GM12878 (cell line): ENCODE data around the gene PDE6A. TPM values are rescaled to one million over a fixed set of nuclear protein-coding genes. Genes with fewer than 3 reads are reported as not detected.

Experiments
- ATAC-seq: fragments of 200-7000 bp; cut with Tn5 transposase; 3 replicates; pipeline ENCODE4 v1.9.1; 2020; ENCODE audit warnings: mild to moderate bottlenecking, moderate library complexity
- BruUV-seq: library from RNA; stranded (reverse); fragments of 400-500 nt; replicated peaks from 2 replicates; lab custom pipeline; 2021; lab: Mats Ljungman, UMichigan
- CTCF ChIA-PET: fragments of 300-600 bp; sonication (Branson Sonifier 250); formaldehyde crosslinking; extraction: SDS; loops from one replicate; lab custom pipeline; 2021; ENCODE audit warnings: inconsistent platforms; lab: Yijun Ruan, JAX
- POLR2A ChIA-PET: fragments of 350-600 bp; formaldehyde crosslinking; extraction: SDS; loops from one replicate; lab custom pipeline; 2021; ENCODE audit warnings: inconsistent platforms; lab: Charles Lee
- RAD21 ChIA-PET: fragments of 300-600 bp; sonication (Branson Sonifier 250); formaldehyde crosslinking; loops from one replicate; lab custom pipeline; 2023; ENCODE audit warnings: antibody characterized with exemption; ENCODE audit not compliant: unreplicated experiment; lab: Charles Lee
- SMC1A ChIA-PET: fragments of 300-600 bp; sonication (Branson Sonifier 250); formaldehyde crosslinking; loops from one replicate; lab custom pipeline; 2023; ENCODE audit not compliant: unreplicated experiment, uncharacterized antibody; lab: Charles Lee
- DNase-seq: peaks from one replicate; pipeline ENCODE4 v3.0.0-alpha.2; 2011; ENCODE audit warnings: low read depth, low spot score
- FAIRE-seq: peaks from 3 replicates; lab custom pipeline; 2011; peaks lifted over from hg19 to GRCh38; lab: Jason Lieb, UNC
- H2AFZ ChIP-seq: 2 replicates; pipeline ENCODE4 v1.6.0; 2011; ENCODE audit warnings: low read depth, low read length, control low read depth; ENCODE audit not compliant: control insufficient read depth
- H3K27ac ChIP-seq: 2 replicates; pipeline ENCODE4 v1.5.1; 2011; ENCODE audit warnings: control low read depth; ENCODE audit not compliant: control insufficient read depth, insufficient read depth
- H3K27me3 ChIP-seq, 2 experiments: replicated peaks in 1 of 2; 2 replicates each; pipeline versions ENCODE4 v1.6.0 to v1.6.1; 2011; ENCODE audit warnings: low read length in 1 of 2; ENCODE audit not compliant: control insufficient read depth in 2 of 2, insufficient read depth in 2 of 2
- H3K36me3 ChIP-seq, 2 experiments: 2 replicates each; pipeline ENCODE4 v1.5.1; 2011; ENCODE audit warnings: low read length in 1 of 2; ENCODE audit not compliant: control insufficient read depth in 2 of 2, insufficient read depth in 2 of 2
- H3K4me1 ChIP-seq: 2 replicates; pipeline ENCODE4 v1.6.1; 2011; ENCODE audit warnings: mild to moderate bottlenecking, low read length, moderate library complexity, mixed read lengths; ENCODE audit not compliant: control insufficient read depth, insufficient read depth
- H3K4me2 ChIP-seq: 2 replicates; pipeline ENCODE4 v1.6.0; 2011; ENCODE audit warnings: control low read depth; ENCODE audit not compliant: control insufficient read depth, insufficient read depth
- H3K4me3 ChIP-seq: fragments of 200-600 bp; sonication (generic); 2 replicates; pipeline ENCODE4 v1.5.1; 2016
- H3K79me2 ChIP-seq: 2 replicates; pipeline ENCODE4 v1.6.0; 2011; ENCODE audit warnings: low read length; ENCODE audit not compliant: control insufficient read depth, insufficient read depth
- H3K9ac ChIP-seq: 2 replicates; pipeline ENCODE4 v1.8.0; 2011; ENCODE audit warnings: low read length, control low read depth, mixed read lengths; ENCODE audit not compliant: control insufficient read depth, insufficient read depth
- H3K9me3 ChIP-seq: replicated peaks from 3 replicates; pipeline ENCODE4 v1.5.1; 2011; ENCODE audit warnings: mild to moderate bottlenecking, low read length; ENCODE audit not compliant: control insufficient read depth, insufficient read depth
- H4K20me1 ChIP-seq: 2 replicates; pipeline ENCODE4 v1.6.0; 2011; ENCODE audit not compliant: control insufficient read depth, insufficient read depth
- BACH1 ChIP-seq: fragments of 450-650 bp; IDR thresholded peaks from 2 replicates; pipeline ENCODE4 v1.6.1; 2017; ENCODE audit warnings: mild to moderate bottlenecking, borderline replicate concordance
- BCL11A ChIP-seq: IDR thresholded peaks from 2 replicates; pipeline ENCODE4 v1.6.1; 2011; ENCODE audit warnings: low read depth, low read length
- BHLHE40 ChIP-seq, 2 experiments: fragments of 450-650 bp in 1 of 2; IDR thresholded peaks; 2 replicates each; pipeline ENCODE4 v1.6.1; 2011 to 2017; ENCODE audit warnings: low read depth in 2 of 2, borderline replicate concordance in 1 of 2, improper control_type of control experiment in 1 of 2, low read length in 1 of 2, mild to moderate bottlenecking in 1 of 2
- DPF2 ChIP-seq: fragments of 450-650 bp; IDR thresholded peaks from 2 replicates; pipeline ENCODE4 v1.6.1; 2017; ENCODE audit warnings: mild to moderate bottlenecking
- EGR1 ChIP-seq, 2 experiments: IDR thresholded peaks; 1 replicate in 1 of 2; 2 replicates in 1 of 2; pipeline ENCODE4 v1.6.1; 2011 to 2012; ENCODE audit warnings: low read depth in 2 of 2, low read length in 2 of 2, borderline replicate concordance in 1 of 2, mild to moderate bottlenecking in 1 of 2, moderate library complexity in 1 of 2
- FOS ChIP-seq: IDR thresholded peaks from 3 replicates; pipeline ENCODE4 v1.6.1; 2011; ENCODE audit warnings: borderline replicate concordance; ENCODE audit not compliant: insufficient read length; ENCODE audit errors: extremely low read depth
- IKZF1 ChIP-seq: fragments of 450-650 bp; conservative IDR thresholded peaks from 2 replicates; pipeline ENCODE4 v1.6.1; 2017; ENCODE audit warnings: antibody characterized with exemption, mild to moderate bottlenecking
- NFYB ChIP-seq: IDR thresholded peaks from 2 replicates; pipeline ENCODE4 v1.6.1; 2011; ENCODE audit warnings: low read depth, mild to moderate bottlenecking, low read length, improper control_type of control experiment, moderate library complexity; ENCODE audit not compliant: insufficient read depth
- NR2C2 ChIP-seq: IDR thresholded peaks from 2 replicates; pipeline ENCODE4 v1.6.1; 2011; ENCODE audit warnings: borderline replicate concordance, low read depth; ENCODE audit not compliant: control insufficient read depth, insufficient read length
- PML ChIP-seq: IDR thresholded peaks from 2 replicates; pipeline ENCODE4 v1.6.1; 2012; ENCODE audit warnings: low read length, inconsistent platforms
- RAD21 ChIP-seq: IDR thresholded peaks from 2 replicates; pipeline ENCODE4 v1.6.1; 2011; ENCODE audit warnings: mild to moderate bottlenecking, low read depth, low read length, moderate library complexity; ENCODE audit not compliant: insufficient read depth
- RB1 ChIP-seq: fragments of 450-650 bp; formaldehyde crosslinking; IDR thresholded peaks from 2 replicates; pipeline ENCODE4 v1.6.1; 2017; ENCODE audit warnings: mild to moderate bottlenecking, borderline replicate concordance
- TARDBP ChIP-seq: IDR thresholded peaks from 2 replicates; pipeline ENCODE4 v1.6.1; 2016; ENCODE audit warnings: borderline replicate concordance
- WRNIP1 ChIP-seq: IDR thresholded peaks from 2 replicates; pipeline ENCODE4 v1.6.1; 2011; ENCODE audit warnings: low read depth, low read length, improper control_type of control experiment, borderline replicate concordance
- WGBS: methylation state at CpG from one replicate; pipeline ENCODE4 v1.1.6; 2016; ENCODE audit warnings: low lambda C conversion rate; ENCODE audit not compliant: insufficient replicate concordance, insufficient coverage; ENCODE audit errors: missing lambda C conversion rate; 5-methylcytosine and 5-hydroxymethylcytosine counted together
- in situ Hi-C: fragments of 300-500 bp; cut with MboI; formaldehyde crosslinking; loops from 9 replicates; pipeline ENCODE4 v1.14.3; 2018; ENCODE audit warnings: mixed read lengths
- intact Hi-C: fragments of 100-400 bp; cut with micrococcal nuclease; formaldehyde crosslinking; loops from one replicate; pipeline ENCODE4 v1.14.2; 2022; ENCODE audit not compliant: unreplicated experiment
- polyA plus RNA-seq, 11 experiments: library from polyadenylated mRNA; depleted of rRNA in 4 of 11; unstranded in 6 of 11; stranded (reverse) in 5 of 11; fragments of >200 nt; fragmentation: Nextera tagmentation in 4 of 11; fragmentation: Illumina TruSeq in 1 of 11; extraction: Ambion mirVana in 4 of 11; extraction: Trizol in 1 of 11; gene quantifications; 1 replicate in 1 of 11; 2 replicates in 10 of 11; pipeline versions ENCODE4 v1.2.1 to v1.2.3, GENCODE V29; 2011 to 2016; ENCODE audit warnings: inconsistent platforms in 2 of 11, missing spikeins in 2 of 11, low read depth in 1 of 11
- total RNA-seq, 4 experiments: library from RNA; depleted of rRNA in 3 of 4; stranded (reverse); fragments of >200 nt in 3 of 4; fragmentation: Illumina TruSeq in 1 of 4; extraction: Trizol in 1 of 4; gene quantifications; 2 replicates each; pipeline versions ENCODE4 v1.2.1 to v1.2.3, GENCODE V29; 2013 to 2021
- TF ChIP-seq, protein P1 (sequence below): IDR thresholded peaks from 2 replicates; pipeline ENCODE4 v1.6.1; 2012; ENCODE audit warnings: low read length, inconsistent platforms
- TF ChIP-seq, protein P2 (sequence below): fragments of 450-650 bp; IDR thresholded peaks from 2 replicates; pipeline ENCODE4 v1.6.1; 2014; ENCODE audit warnings: mild to moderate bottlenecking
- TF ChIP-seq, protein P3 (sequence below): IDR thresholded peaks from 2 replicates; pipeline ENCODE4 v1.6.1; 2012; ENCODE audit warnings: low read depth, low read length, improper control_type of control experiment
- TF ChIP-seq, protein P4 (sequence below): IDR thresholded peaks from 2 replicates; pipeline ENCODE4 v1.6.1; 2011; ENCODE audit warnings: low read depth, mild to moderate bottlenecking, low read length, moderate library complexity, borderline replicate concordance; ENCODE audit errors: extremely low read depth

PDE6A gene
- total and polyA plus RNA-seq, 10 of the 15 experiments (the other 5 are each of a cell fraction or from before 2014, with no cell fraction given), result 0.05 to 0.26 TPM; not detected in 8

DNA sequence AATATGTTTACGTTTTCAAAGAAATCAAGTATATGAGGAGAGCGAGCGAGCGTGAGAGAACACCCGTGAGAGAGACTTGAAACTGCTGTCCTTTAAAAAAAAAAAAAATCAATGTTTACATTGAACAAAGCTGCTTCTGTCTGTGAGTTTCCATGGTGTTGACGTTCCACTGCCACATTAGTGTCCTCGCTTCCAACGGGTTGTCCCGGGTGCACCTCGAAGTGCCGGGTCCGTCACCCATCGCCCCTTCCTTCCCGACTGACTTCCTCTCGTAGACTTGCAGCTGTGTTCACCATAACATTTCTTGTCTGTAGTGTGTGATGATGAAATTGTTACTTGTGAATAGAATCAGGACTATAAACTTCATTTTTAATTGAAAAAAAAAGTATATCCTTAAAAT is 97.0 kb downstream of the PDE6A start:
- ChIA-PET SMC1A (interaction anchor here (1.1 to 1.4 kb wide), 2 partner anchors 20 to 207 kb away, joined by 3 read pairs; no protein-coding TSS in a partner anchor), CTCF (interaction anchor here (0.8 to 23.0 kb wide), 4 partner anchors 14 to 209 kb away, joined by 3 to 462 read pairs (median 98); no protein-coding TSS in a partner anchor), RAD21 (interaction anchor here (9.1 kb wide), 1 partner anchor 16 kb away, joined by 137 read pairs; no protein-coding TSS in a partner anchor), POLR2A (interaction anchor here (0.7 kb wide), 1 partner anchor 114 kb away, joined by 4 read pairs; no protein-coding TSS in a partner anchor)
- Histone ChIP-seq H3K36me3 (peaks cover 3 to 21% of the 10 kb centered on the region in 2 experiments; a peak in 3 of 4 replicates), H3K4me2 (no peak overlapping the region), H4K20me1 (0 out of 2 replicates have a peak, but pooled peaks cover 3% of the 10 kb centered on the region), H3K9ac (no peak overlapping the region), H3K4me3 (no peak overlapping the region), H3K27ac (no peak overlapping the region), H3K9me3 (no peaks in the 10 kb centered on the region), H3K4me1 (no peaks in the 10 kb centered on the region), H3K27me3 (no peaks in the 10 kb centered on the region), H3K79me2 (no peaks in the 10 kb centered on the region), H2AFZ (no peak overlapping the region)
- DNase-seq (no peak), ATAC-seq (no peak), FAIRE-seq (no peak)
- no peak for TF ChIP-seq IKZF1
- TF ChIP-seq, protein P1, sequence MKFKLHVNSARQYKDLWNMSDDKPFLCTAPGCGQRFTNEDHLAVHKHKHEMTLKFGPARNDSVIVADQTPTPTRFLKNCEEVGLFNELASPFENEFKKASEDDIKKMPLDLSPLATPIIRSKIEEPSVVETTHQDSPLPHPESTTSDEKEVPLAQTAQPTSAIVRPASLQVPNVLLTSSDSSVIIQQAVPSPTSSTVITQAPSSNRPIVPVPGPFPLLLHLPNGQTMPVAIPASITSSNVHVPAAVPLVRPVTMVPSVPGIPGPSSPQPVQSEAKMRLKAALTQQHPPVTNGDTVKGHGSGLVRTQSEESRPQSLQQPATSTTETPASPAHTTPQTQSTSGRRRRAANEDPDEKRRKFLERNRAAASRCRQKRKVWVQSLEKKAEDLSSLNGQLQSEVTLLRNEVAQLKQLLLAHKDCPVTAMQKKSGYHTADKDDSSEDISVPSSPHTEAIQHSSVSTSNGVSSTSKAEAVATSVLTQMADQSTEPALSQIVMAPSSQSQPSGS, result no peak
- TF ChIP-seq RAD21, result no peak
- TF ChIP-seq, protein P2, sequence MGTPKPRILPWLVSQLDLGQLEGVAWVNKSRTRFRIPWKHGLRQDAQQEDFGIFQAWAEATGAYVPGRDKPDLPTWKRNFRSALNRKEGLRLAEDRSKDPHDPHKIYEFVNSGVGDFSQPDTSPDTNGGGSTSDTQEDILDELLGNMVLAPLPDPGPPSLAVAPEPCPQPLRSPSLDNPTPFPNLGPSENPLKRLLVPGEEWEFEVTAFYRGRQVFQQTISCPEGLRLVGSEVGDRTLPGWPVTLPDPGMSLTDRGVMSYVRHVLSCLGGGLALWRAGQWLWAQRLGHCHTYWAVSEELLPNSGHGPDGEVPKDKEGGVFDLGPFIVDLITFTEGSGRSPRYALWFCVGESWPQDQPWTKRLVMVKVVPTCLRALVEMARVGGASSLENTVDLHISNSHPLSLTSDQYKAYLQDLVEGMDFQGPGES, result no peak
- TF ChIP-seq DPF2, result no peak
- TF ChIP-seq RB1, result no peak
- TF ChIP-seq, protein P3, sequence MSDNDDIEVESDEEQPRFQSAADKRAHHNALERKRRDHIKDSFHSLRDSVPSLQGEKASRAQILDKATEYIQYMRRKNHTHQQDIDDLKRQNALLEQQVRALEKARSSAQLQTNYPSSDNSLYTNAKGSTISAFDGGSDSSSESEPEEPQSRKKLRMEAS, result no peak
- no peak for TF ChIP-seq EGR1 (IDR thresholded peaks at IDR 0.05; ENCODE audit: borderline replicate concordance in 1 of 2, low read depth in 2 of 2, low read length in 2 of 2)
- TF ChIP-seq PML, result no peak
- TF ChIP-seq TARDBP, result no peak
- no peak for TF ChIP-seq NFYB
- no peak for TF ChIP-seq WRNIP1
- no peak for TF ChIP-seq FOS
- no peak for TF ChIP-seq NR2C2
- TF ChIP-seq BCL11A, result no peak
- TF ChIP-seq, protein P4, sequence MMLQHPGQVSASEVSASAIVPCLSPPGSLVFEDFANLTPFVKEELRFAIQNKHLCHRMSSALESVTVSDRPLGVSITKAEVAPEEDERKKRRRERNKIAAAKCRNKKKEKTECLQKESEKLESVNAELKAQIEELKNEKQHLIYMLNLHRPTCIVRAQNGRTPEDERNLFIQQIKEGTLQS, result no peak
- TF ChIP-seq BHLHE40 (IDR thresholded peaks at IDR 0.05; ENCODE audit: borderline replicate concordance in 1 of 2, low read depth in 2 of 2, low read length in 1 of 2), result no peak
- no peak for TF ChIP-seq BACH1
- in situ Hi-C loops, result no loop called here
- WGBS, result 98% methylated on average over 15 of the region's 15 CpGs
- intact Hi-C loops, result no loop called here
- BruUV-seq, result no TSS peak
